Heart right ventricle (tissue), 16 donors: ENCODE data around the gene MITD1. TPM values are rescaled to one million over a fixed set of nuclear protein-coding genes. Genes with fewer than 3 reads are reported as not detected.

ENCODE experiments used
- ATAC-seq, 8 donors: fragments of 200-7000 bp; cut with Tn5 transposase; one replicate each; pipeline ENCODE4 v1.9.1; 2020; ENCODE audit warnings: mild to moderate bottlenecking in 8 of 8, moderate library complexity in 8 of 8, moderate number of reproducible peaks in 1 of 8
- DNase-seq, 2 donors: peaks; one replicate each; pipeline ENCODE4 v3.0.0-alpha.2; 2020
- H3K27ac ChIP-seq, 10 donors: fragments of 200-600 bp; sonication (generic) in 2 of 10; one replicate each; pipeline versions ENCODE4 v1.5.0 to v1.8.0; 2020 to 2022; ENCODE audit warnings: mild to moderate bottlenecking in 3 of 10
- H3K27me3 ChIP-seq, 7 donors: fragments of 200-600 bp; one replicate each; pipeline ENCODE4 v1.8.0; 2021 to 2022; ENCODE audit warnings: mild to moderate bottlenecking in 2 of 7
- H3K36me3 ChIP-seq, 9 donors: fragments of 200-600 bp; sonication (generic) in 1 of 9; one replicate each; pipeline versions ENCODE4 v1.5.0 to v1.8.0; 2020 to 2022; ENCODE audit warnings: mild to moderate bottlenecking in 2 of 9
- H3K4me1 ChIP-seq, 9 donors: fragments of 200-600 bp; sonication (generic) in 1 of 9; one replicate each; pipeline versions ENCODE4 v1.5.0 to v1.8.0; 2020 to 2022; ENCODE audit warnings: mild to moderate bottlenecking in 4 of 9
- H3K4me3 ChIP-seq, 10 donors: fragments of 200-600 bp; sonication (generic) in 2 of 10; one replicate each; pipeline versions ENCODE4 v1.5.0 to v1.8.0; 2020 to 2022; ENCODE audit warnings: mild to moderate bottlenecking in 7 of 10, moderate library complexity in 2 of 10
- H3K9me3 ChIP-seq, 11 donors: fragments of 200-600 bp in 10 of 11; sonication (generic) in 2 of 11; one replicate each; pipeline versions ENCODE4 v1.5.0 to v1.8.0; 2013 to 2022; ENCODE audit warnings: mild to moderate bottlenecking in 2 of 11, control low read depth in 1 of 11, moderate library complexity in 1 of 11
- CTCF ChIP-seq, 9 donors: fragments of 200-600 bp; sonication (generic) in 2 of 9; IDR thresholded peaks; one replicate each; pipeline versions ENCODE4 v1.5.0 to v1.8.0; 2021 to 2022; ENCODE audit warnings: antibody characterized with exemption in 9 of 9, mild to moderate bottlenecking in 5 of 9, moderate library complexity in 1 of 9
- WGBS, 2 donors: extraction: QIAGEN DNeasy Blood & Tissue Kit; methylation state at CpG; one replicate each; pipeline ENCODE4 v1.1.7; 2013; ENCODE audit warnings: inconsistent platforms in 1 of 2; 5-methylcytosine and 5-hydroxymethylcytosine counted together
- intact Hi-C, 10 donors: fragments of 100-400 bp; cut with DNase I; formaldehyde crosslinking; loops; one replicate each; pipeline versions ENCODE4 v1.11.1 to v1.14.2; 2022
- polyA plus RNA-seq, 2 donors: library from polyadenylated mRNA; stranded (reverse); fragments of 200-250 nt; gene quantifications; one replicate each; pipeline ENCODE4 v1.2.3, GENCODE V29; 2013
- total RNA-seq, 10 donors: library from RNA; stranded (reverse); fragmentation: NEBNext Ultra II Directional in 3 of 10; extraction: Animal tissue kit (Norgen Biotek cat#: 25700) in 3 of 10; gene quantifications; one replicate each; pipeline versions ENCODE4 v1.2.1 to v1.2.4, GENCODE V29; 2021 to 2023
- donor health status: Arrhythmogenic right ventricular cardiomyopathy.
- donor health status: ischemic (EF 13 %, LVEDD 7.1; RV severe dilation, severe dysfunction).
- donor health status: healthy with polysubstance abuse.
- donor health status: DM: no; HTN: yes; CAD: no.
- donor health status: DM: no; HTN: no; CAD: no.
- donor health status: ischemic (EF 25% LVEDD 6.9; RV normal size, moderate dysfunction).
- donor health status: ischemic (EF 25% LVEDD 5.7; RV mildly dilated, moderate dysfunction).
- donor health status: healthy.
- donor health status: DM: yes; HTN: yes; CAD: no.
- donor health status: Ischemic cardiomyopathy.
- donor health status: ischemic (EF 35%, LVEDD 5.7; RV mildly dilated, moderate dysfunction).
- donor health status: nonischemic (EF 11% LVEDD 7.7; RV severe dilation, severe dysfunction).
- donor health status: DM: yes; HTN: yes; CAD: no.
- donor health status: PGD.
- donor health status: ischemic (EF 29% LVEDD 5.4; RV normal size, mild dysfunction).
- donor health status: nonischemic (EF 23%, LVEDD 6.1; RV moderate dilation, normal function).

Gene MITD1
- total and polyA plus RNA-seq, 12 donors = 9.3 to 45.9 (median 12.4) TPM

GRCh38 chr2:99150706-99151105 is 30.2 kb downstream of the MITD1 start:
- Histone ChIP-seq H3K27ac (no peak overlapping the region), H3K36me3 (no peaks in the 10 kb centered on the region), H3K9me3 (no peaks in the 10 kb centered on the region), H3K27me3 (no peaks in the 10 kb centered on the region), H3K4me1 (peaks cover 0 to 20% (median 12%) of the 10 kb centered on the region in 9 donors), H3K4me3 (no peak overlapping the region)
- WGBS, 2 donors = 87 to 91% methylated on average over 1 of the region's 1 CpG
- intact Hi-C loops = no loop called here
- no peak for TF ChIP-seq CTCF (IDR thresholded peaks at IDR 0.05)
- ATAC-seq (no peak), DNase-seq (no peak)

GRCh38 chr2:99141110-99142108 is 39.4 kb downstream of the MITD1 start, which contains the start of gene C2orf15:
C2orf15 (plus strand) TSS chr2:99141707; CDS start chr2:99150559, 8,852 bp downstream.
- DNase-seq = peak; percentile 92
- Histone ChIP-seq H3K4me3 (peak within 1 kb of the TSS; percentile 68 to 99 (median 88)), H3K27ac (peak within 1 kb of the TSS; percentile 13 to 82 (median 72)), H3K9me3 (no peaks in the 10 kb centered on the region), H3K27me3 (no peaks in the 10 kb centered on the region), H3K36me3 (no peaks in the 10 kb centered on the region), H3K4me1 (peaks cover 0 to 19% (median 12%) of the 10 kb centered on the region in 9 donors)
- TF ChIP-seq CTCF (IDR thresholded peaks at IDR 0.05) = no peak
- 0 to 1% methylated on average over 79 to 84 of the region's 84 CpGs for WGBS, 2 donors
- peak; percentile 97 to 99 (median 98) for ATAC-seq
- intact Hi-C loops = loop anchor here in 2 of 10 donors (2.0 to 5.0 kb wide), 2 partner anchors 13 to 41 kb away; partner anchors contain the start of genes LIPT1 (in 1 of the 2), MITD1 (in 1 of the 2), MRPL30 (in 1 of the 2) and TSGA10 (in 1 of the 2)

DNA sequence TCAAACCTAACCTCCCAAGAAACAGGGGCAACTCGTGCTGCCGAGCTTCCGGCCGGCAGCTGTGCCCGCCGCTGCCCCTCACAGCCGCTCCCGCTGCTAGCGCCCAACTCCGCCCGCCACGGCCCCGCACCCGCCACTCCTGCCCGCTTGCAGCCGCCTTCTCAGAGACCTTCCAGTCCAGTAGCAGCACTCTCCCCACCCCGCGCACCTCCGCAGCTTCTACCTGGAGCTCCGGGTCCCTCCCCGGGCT is 40.1 kb downstream of the MITD1 start:
- DNase-seq (no peak), ATAC-seq (peak; percentile 34 to 73 (median 65))
- Histone ChIP-seq H3K4me3 (peak overlapping the region; percentile 68 to 99 (median 88)), H3K27ac (peak overlapping the region in 9 of 10 donors; percentile 36 to 82 (median 72)), H3K9me3 (no peaks in the 10 kb centered on the region), H3K4me1 (peaks cover 0 to 19% (median 12%) of the 10 kb centered on the region in 9 donors), H3K36me3 (no peaks in the 10 kb centered on the region), H3K27me3 (no peaks in the 10 kb centered on the region)
- intact Hi-C loops = loop anchor here in 2 of 10 donors (2.0 to 5.0 kb wide), 2 partner anchors 14 to 42 kb away; partner anchors contain the start of genes LIPT1 (in 1 of the 2), MITD1 (in 1 of the 2), MRPL30 (in 1 of the 2) and TSGA10 (in 1 of the 2)
- WGBS, 2 donors = 0 to 1% methylated on average over 16 to 21 of the region's 21 CpGs
- no peak for TF ChIP-seq CTCF (IDR thresholded peaks at IDR 0.05)

GRCh38 chr2:99140056-99140859 is 40.6 kb downstream of the MITD1 start:
- intact Hi-C loops = loop anchor here in 2 of 10 donors (2.0 to 5.0 kb wide), 2 partner anchors 15 to 42 kb away; partner anchors contain the start of genes LIPT1 (in 1 of the 2), MITD1 (in 1 of the 2), MRPL30 (in 1 of the 2) and TSGA10 (in 1 of the 2)
- Histone ChIP-seq H3K4me3 (peak overlapping the region; percentile 68 to 99 (median 88)), H3K36me3 (no peaks in the 10 kb centered on the region), H3K27ac (peak overlapping the region in 9 of 10 donors; percentile 36 to 82 (median 72)), H3K4me1 (peaks cover 0 to 19% (median 12%) of the 10 kb centered on the region in 9 donors), H3K9me3 (no peaks in the 10 kb centered on the region), H3K27me3 (no peaks in the 10 kb centered on the region)
- no peak for TF ChIP-seq CTCF (IDR thresholded peaks at IDR 0.05)
- WGBS, 2 donors = 26 to 28% methylated on average over 17 of the region's 17 CpGs
- ATAC-seq = no peak
- no peak for DNase-seq
